NCI-H146 (cell line): Measurements from ENCODE around the gene OXSR1.
"Not testable (repeated sequence)": the region's sequence is repeated elsewhere in the genome, so short reads cannot be mapped to it uniquely, and the experiment has no call there.

Experiments used
- DNase-seq: peaks from one replicate; lab custom pipeline; 2025; lab: John Stamatoyannopoulos, UW

Gene OXSR1

DNA sequence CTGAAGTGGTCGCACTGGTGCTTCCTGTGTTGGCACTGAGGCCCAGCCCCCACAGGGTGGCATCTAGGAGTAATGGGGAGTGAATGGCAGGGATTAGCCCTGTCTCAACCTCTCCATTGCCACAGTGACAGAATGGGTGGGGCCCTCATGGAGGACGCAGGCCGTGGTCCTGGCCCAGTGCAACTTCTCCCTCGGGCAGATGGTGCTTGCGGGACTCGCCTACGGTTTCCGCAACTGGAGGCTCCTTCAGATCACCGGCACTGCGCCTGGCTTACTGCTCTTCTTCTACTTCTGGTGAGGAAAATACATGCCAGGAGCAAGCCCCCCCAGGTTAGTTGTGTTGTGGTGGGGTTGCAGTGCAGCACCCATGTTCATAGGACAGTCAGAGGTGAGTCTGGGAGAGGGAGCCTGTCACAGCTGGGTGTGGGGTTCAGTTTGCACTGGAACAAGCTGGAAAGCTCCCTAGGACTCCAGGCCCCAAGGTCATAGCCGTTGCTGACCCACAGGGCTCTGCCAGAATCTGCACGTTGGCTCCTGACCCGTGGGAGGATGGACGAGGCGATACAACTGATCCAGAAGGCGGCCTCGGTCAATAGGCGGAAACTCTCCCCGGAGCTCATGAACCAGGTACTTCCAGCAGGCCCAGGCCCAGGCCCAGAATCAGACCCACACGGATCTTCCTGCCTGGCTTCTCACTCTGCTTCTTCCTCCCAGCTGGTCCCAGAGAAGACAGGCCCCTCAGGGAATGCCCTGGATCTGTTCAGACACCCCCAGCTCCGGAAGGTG is 109.7 kb downstream of the OXSR1 start:
- DNase-seq = no peak

DNA sequence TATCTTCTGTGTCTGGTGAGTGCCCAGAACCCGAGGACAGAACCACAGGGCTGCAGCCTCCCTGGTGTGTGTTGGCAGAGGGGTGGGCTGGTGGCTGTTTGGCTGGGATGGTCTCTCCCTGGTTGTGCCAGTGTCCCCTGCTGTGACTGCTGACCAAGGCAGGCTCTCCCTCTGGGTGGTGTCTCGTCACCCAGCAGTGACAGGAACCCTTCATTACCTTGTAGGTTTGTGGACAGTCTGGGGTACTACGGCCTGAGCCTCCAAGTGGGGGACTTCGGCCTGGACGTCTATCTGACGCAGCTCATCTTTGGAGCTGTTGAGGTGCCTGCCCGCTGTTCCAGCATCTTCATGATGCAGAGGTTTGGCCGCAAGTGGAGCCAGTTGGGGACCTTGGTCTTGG is 110.3 kb downstream of the OXSR1 start:
- no peak for DNase-seq

DNA sequence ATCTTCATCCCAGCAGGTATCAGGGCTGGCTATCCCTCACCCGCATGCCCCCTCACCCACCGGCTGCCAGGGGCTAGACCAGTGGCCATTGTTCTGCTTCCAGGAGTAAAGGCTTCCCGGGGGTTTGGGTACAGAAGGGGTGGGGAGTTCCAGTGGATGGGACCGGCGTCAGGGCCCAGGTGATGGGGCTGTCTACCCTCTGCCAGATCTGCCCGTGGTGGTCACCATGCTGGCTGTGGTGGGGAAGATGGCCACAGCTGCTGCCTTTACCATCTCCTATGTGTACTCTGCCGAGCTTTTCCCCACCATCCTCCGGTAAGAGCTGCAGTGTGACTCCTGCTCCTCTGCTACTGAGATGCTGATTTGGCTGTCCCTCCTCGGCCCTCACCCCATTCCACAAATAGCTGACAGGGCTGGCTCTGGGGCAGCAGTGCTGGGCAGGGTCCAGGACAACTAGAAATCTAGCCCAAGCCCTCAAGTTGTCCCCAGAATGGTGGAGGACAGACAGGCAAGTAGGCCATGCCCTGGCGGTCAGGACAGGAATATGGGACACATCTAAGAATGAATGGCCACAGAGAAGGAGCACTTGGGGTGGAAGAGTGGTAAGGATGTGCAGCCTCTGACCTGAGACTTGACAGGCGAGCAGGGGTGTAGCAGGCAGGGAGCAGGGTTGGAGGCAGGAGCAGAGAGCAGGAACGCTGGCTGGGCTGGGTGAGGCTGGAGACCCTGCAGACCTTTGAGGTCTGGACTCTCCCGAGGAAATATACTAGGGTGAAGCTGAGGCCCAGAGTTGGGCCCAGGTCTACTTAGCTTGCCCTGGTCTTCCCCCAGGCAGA is 111.0 kb downstream of the OXSR1 start:
- no peak for DNase-seq

DNA sequence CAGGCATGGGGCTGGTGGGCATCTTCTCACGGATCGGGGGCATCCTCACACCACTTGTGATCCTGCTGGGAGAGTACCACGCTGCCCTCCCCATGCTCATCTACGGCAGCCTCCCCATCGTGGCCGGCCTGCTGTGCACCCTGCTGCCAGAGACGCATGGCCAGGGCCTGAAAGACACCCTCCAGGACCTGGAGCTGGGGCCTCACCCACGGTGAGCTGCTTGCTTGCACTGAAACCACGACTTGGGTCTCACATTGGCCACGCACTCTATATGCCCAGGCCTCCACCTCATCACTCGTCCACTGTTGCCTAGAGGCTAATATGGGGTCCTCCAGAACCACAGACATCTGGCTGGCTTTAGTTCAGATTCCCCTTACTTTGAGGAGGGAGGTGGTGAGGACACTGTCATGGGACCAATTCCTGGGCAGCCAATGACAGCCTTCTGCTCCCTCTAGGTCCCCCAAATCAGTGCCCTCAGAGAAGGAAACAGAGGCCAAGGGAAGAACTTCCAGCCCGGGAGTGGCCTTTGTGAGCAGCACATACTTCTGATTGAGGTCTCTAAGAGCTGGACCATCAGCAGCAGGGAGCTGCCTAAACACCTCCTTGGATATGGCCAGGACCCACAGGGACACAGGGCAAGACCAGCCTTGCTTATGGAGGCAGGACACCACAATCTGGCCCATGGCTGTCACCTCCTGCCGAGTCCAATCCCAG is 111.7 kb downstream of the OXSR1 start:
- DNase-seq = no peak

DNA sequence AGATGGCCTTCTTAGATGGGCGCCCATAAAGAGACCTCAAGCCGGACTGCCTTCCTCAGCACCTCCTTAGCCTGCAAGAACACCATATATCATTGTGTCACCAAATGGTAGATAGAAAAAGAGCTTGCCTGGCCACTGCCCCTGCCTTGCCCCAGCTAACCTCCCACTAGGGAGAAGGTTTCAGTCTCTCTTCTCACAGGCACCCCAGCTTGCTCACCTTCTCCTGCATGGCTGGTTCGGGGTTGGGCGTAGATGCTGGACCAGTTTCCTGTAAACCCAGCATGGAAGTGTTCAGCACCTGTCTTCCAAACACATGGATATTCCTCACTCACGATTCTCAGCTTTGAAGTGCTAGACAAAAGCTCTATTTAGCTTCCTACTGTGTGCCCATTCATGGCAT is 113.5 kb downstream of the OXSR1 start:
- DNase-seq = no peak

DNA sequence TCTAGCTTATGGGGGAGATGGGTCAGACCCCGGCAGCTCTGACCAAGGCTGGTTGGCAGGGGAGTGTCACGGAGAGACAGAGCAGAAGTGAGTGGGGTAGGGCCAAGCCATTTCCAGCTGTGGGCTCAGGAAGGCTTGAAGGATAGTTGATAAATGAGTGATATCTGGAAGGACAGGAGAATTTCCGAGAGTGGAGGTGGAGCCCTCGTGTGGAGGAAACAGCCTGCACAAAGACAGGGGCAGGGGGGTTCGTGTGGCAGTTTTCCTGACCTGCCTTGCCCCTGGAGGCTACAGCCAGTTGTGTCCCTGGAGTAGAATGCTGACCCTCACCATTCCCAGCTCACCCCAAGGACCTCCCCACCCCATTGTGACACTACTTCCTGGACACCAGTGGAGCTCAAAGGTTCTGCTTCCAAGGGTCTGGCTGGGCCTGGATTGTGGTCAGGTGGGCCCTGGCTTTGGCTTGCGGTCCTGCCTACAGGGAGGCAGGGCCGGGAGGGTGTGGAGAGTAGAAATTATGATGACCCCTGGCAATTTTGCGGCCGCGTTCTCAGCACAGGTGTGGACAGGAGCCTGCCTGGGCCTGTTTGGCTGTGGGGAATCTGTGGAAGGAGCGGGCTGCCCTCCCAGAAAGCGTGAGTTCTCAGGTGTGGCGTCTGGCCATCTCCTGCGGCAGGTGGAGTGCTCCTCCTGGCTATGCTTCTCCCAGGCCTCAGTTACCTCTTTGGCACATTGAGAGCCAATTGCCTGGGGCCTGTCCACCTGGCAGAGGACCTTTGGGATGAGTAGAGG is 116.8 kb downstream of the OXSR1 start, which contains the start of gene SLC22A14:
TSS of gene SLC22A14 (plus strand) at position 400 of the 792 bp plus-strand sequence. CDS start 23,733 bp downstream, outside the sequence.
- DNase-seq = no peak

DNA sequence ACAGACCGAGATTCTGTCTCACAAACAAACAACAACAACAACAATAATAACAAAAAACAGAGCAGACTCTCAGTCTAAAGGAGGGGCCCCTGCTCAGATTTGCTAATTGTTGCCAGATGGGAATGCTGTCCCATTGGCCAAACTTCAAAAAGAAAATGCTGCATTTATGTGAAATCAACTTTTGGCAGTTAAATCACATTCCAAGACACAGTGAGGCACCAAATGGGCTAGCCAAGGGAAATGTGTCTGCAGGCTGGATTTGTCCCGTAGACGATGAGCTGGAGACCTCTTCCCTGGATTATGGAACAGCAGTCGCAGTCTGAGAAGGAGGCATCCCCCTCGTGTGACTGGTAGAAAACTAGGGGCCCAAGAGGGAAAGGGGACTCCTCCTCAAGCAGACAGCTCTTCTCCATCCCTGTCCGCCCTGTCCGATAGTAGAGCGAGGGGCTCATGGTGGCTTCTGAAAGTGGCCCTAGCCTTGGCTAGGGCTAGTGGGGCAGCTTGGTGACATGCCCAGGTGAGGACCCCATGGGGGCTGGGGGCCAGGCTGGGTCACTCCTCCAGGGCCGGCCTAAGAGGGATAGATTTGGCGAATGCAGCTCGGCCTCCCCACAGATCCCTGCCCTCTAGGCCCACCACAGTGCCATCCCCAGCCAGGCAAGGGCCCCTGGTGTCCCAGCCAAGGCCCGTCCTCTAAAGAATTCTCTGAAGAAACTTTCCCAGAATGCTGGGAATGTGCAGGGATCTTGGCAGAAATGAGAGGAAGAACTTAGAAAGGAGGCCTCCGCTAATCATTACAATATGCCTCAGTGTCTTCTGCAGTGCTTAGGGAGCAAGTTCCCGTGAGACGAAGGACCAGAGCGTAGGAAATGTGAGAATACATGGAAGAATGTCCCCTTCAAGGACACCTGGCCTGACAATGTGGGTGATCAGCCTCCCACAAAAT is 118.7 kb downstream of the OXSR1 start:
- DNase-seq = no peak

DNA sequence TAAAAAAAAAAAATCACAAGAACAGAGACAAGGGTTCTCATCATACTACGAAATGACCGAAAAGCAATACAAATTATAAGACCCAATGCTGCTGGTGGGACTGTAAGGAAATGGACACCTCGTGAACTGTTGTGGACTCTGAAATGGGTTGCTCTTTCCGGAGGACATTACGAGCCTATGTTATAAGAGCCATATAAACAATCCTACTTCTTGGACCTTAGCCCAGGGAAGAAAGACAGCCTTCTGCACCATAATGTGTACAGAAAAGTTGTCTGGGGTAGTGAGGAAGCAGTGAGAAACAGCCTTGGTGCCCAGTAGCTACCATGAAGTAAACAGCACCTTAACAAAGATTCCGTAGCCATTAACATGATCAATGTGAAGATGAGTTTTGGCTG is 119.4 kb downstream of the OXSR1 start:
- no peak for DNase-seq

DNA sequence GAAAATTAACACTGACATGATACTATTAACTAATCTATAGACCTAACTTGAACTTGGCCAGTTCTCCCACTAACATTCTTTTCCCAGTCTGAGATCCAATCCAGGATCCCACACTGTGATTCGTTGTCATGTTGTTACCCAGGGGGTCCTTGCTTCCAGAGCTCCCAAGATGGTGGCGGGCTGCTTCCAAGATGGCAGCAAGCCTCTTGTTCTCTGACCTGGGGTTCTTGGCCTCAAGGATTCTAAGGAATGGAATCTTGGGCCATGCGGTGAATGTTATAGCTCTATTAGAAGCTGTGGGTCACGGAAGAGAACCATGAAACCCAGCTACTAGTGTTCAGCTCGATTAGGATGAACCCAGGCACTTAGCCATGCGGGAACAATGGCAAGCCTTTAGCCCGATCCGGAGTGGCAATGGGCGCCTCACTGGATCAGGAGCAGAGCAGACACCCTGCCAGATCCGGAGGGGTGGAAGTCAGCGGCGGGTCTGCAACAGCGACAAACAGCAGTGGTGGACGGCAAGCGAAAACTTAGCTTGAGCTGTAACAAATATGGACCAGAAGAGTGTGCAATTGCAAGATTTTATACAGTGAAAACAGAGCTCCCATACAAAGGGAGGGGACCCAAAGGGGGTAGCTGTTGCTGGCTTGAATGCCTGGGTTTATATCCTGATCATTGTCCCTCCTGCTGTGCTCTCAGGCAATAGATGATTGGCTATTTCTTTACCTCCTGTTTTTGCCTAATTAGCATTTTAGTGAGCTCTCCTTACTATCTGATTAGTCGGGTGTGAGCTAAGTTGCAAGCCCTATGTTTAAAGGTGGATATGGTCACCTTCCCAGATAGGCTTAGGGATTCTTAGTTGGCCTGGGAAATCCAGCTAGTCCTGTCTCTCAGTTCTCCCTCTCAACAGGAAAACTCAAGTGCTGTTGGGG is 124.2 kb downstream of the OXSR1 start:
- DNase-seq = not testable (repeated sequence)

DNA sequence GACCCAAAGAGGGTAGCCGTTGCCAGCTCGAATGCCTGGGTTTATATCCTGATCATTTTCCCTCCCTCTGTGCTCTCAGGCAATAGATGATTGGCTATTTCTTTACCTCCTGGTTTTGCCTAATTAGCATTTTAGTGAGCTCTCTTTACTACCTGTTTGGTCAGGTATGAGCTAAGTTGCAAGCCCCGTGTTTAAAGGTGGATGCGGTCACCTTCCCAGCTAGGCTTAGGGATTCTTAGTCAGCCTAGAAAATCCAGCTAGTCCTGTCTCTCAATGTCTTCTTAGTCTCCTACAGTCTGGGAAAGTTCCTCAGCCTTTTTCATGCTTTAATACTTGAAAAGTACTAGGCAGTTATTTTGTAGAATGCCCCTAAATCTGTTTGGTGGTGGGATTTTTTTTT is 131.7 kb downstream of the OXSR1 start:
- not testable (repeated sequence) for DNase-seq

DNA sequence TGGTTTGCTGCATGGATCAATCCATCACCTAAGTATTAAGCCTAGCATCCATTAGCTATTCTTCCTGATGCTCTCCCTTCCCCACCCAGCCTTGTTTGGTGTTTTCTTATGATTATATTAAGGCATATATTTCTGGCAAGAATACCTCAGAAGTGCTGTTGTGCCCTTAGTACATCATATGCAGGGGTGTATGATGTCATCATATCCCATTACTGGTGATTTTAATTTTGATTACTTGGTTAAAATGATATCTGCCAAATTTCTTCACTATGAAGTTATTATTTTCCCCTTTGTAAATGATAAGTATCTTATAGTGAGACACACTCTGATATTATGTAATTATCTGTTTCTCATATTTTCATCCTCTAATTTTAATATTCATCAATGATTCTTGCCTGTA is 132.2 kb downstream of the OXSR1 start:
- no peak for DNase-seq

DNA sequence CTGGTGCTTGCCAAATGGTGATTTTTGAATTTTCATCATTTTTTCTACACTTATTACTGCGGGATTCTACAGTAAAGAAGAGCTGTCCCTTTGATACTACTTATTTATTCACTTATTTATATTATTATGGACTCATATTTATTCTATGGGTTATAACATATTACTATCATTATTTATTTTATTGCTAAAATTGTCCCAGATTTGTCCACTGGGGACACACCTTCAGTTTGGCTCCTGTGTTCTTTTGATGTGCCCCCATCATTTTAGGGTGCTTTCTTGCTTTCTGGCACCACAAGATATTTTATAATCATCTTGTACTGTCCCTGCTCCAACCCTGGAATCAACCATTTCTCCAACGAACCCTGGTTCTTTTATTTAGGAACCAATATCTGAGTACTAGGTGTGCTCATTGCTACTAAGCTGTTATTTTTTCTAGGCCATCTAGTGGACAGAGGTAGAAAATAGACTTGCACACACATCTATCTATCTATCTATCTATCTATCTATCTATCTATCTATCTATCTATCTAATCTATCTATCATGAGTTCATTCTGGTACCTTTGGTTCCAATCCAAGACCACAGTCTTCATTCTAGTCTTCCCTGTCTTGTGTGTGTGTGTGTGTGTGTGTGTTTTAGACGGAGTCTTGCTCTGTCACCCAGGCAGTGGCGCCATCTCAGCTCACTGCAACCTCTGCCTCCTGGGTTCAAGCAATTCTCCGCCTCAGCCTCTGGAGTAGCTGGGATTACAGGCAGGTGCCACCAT is 132.8 kb downstream of the OXSR1 start:
- no peak for DNase-seq
